GM21367 (cell line): ENCODE results near the gene ITGB1BP1.

ENCODE experiments used
- ATAC-seq: cut with Tn5 transposase; IDR thresholded peaks from one replicate; pipeline ENCODE4 v1.9.1; 2021; ENCODE audit not compliant: unreplicated experiment

The ITGB1BP1 gene

GRCh38 chr2:9423100-9423921, at the start of gene ITGB1BP1, which contains the start of gene CPSF3:
TSS of gene ITGB1BP1 (minus strand) at chr2:9423528. CDS start at chr2:9418697, 4,831 bp downstream.
TSS of gene CPSF3 (plus strand) at chr2:9423654. CDS start at chr2:9423774, 120 bp downstream.
- peak; percentile 76 for ATAC-seq

GRCh38 chr2:9472511-9472910, 49.2 kb upstream of the ITGB1BP1 start:
- no peak for ATAC-seq

GRCh38 chr2:9471206-9471605, 47.9 kb upstream of the ITGB1BP1 start:
- ATAC-seq = no peak

- ATAC-seq = no peak
Measured at GRCh38 chr2:9467687-9468086, 44.4 kb upstream of the ITGB1BP1 start.

GRCh38 chr2:9466147-9466683, 42.9 kb upstream of the ITGB1BP1 start:
- no peak for ATAC-seq

GRCh38 chr2:9465170-9465569, 41.8 kb upstream of the ITGB1BP1 start:
- no peak for ATAC-seq

GRCh38 chr2:9463698-9464034, 40.3 kb upstream of the ITGB1BP1 start:
- no peak for ATAC-seq

GRCh38 chr2:9462886-9463697, 39.8 kb upstream of the ITGB1BP1 start:
- no peak for ATAC-seq

- ATAC-seq = no peak
Measured at GRCh38 chr2:9462313-9462712, 39.0 kb upstream of the ITGB1BP1 start.

- no peak for ATAC-seq
Measured at GRCh38 chr2:9461079-9461478, 37.8 kb upstream of the ITGB1BP1 start.

- no peak for ATAC-seq
Measured at GRCh38 chr2:9460441-9461017, 37.2 kb upstream of the ITGB1BP1 start.

GRCh38 chr2:9451231-9451630, 27.9 kb upstream of the ITGB1BP1 start:
- ATAC-seq = no peak

- ATAC-seq = no peak
Measured at GRCh38 chr2:9445089-9445488, 21.8 kb upstream of the ITGB1BP1 start.

GRCh38 chr2:9443526-9443925, 20.2 kb upstream of the ITGB1BP1 start:
- no peak for ATAC-seq

- ATAC-seq = no peak
Measured at GRCh38 chr2:9441556-9441955, 18.2 kb upstream of the ITGB1BP1 start.

GRCh38 chr2:9440058-9440727, 16.9 kb upstream of the ITGB1BP1 start:
- ATAC-seq = no peak

- ATAC-seq = no peak
Measured at GRCh38 chr2:9439536-9439935, 16.2 kb upstream of the ITGB1BP1 start.

GRCh38 chr2:9434489-9434888, 11.2 kb upstream of the ITGB1BP1 start:
- no peak for ATAC-seq

- ATAC-seq = no peak
Measured at GRCh38 chr2:9430316-9431293, 7.3 kb upstream of the ITGB1BP1 start.
